Omental fat pad (tissue), 4 donors: ENCODE results near the gene RNASE4. TPM values are rescaled to one million over a fixed set of nuclear protein-coding genes. Genes with fewer than 3 reads are reported as not detected.
"Not testable (repeated sequence)": the region's sequence is repeated elsewhere in the genome, so short reads cannot be mapped to it uniquely, and the experiment has no call there.

Source experiments
- ATAC-seq: fragments of 150-250 bp; one replicate; pipeline ENCODE4 v1.9.1; 2016; ENCODE audit warnings: mild to moderate bottlenecking, moderate library complexity; ENCODE audit not compliant: low FRiP score
- DNase-seq: peaks from one replicate; pipeline ENCODE4 v3.0.0-alpha.2; 2019; ENCODE audit warnings: low spot score
- total RNA-seq, 4 donors: library from RNA; depleted of rRNA; stranded (reverse); fragments of >200 nt; gene quantifications; one replicate each; pipeline ENCODE4 v1.1.0, GENCODE V29; 2016
- TF ChIP-seq, protein P1 (sequence below), 3 donors: fragments of 450-650 bp; IDR thresholded peaks; one replicate each; pipeline ENCODE4 v1.5.1; 2016 to 2017; ENCODE audit warnings: antibody characterized with exemption in 3 of 3, mild to moderate bottlenecking in 3 of 3, moderate library complexity in 2 of 3

The RNASE4 gene
- total RNA-seq, 4 donors from 2014 or later, result 115 to 280 (median 181) TPM

GRCh38 chr14:20726531-20726930 is 42.2 kb downstream of the RNASE4 start:
- DNase-seq (no peak), ATAC-seq (no peak)
- TF ChIP-seq, protein P1, sequence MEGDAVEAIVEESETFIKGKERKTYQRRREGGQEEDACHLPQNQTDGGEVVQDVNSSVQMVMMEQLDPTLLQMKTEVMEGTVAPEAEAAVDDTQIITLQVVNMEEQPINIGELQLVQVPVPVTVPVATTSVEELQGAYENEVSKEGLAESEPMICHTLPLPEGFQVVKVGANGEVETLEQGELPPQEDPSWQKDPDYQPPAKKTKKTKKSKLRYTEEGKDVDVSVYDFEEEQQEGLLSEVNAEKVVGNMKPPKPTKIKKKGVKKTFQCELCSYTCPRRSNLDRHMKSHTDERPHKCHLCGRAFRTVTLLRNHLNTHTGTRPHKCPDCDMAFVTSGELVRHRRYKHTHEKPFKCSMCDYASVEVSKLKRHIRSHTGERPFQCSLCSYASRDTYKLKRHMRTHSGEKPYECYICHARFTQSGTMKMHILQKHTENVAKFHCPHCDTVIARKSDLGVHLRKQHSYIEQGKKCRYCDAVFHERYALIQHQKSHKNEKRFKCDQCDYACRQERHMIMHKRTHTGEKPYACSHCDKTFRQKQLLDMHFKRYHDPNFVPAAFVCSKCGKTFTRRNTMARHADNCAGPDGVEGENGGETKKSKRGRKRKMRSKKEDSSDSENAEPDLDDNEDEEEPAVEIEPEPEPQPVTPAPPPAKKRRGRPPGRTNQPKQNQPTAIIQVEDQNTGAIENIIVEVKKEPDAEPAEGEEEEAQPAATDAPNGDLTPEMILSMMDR (IDR thresholded peaks at IDR 0.05), result no peak

DNA sequence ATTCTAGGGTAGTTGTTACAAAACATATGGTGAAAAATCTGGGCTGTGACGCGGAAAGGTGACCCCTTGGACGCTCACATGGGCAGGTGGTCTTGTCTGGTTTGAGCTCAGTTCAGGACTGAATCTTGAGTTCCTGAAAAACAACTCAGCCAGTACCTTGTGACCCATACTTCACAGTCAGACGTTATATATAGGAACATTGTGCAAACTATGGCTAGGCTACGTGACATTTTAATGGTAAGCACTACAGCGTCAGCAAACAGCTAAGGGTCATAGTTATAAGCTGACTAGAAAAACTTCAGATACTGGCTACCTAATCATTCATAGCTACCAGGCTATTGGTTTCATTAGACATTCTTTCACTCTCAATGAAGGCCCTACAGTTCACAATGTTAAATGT is 46.5 kb downstream of the RNASE4 start:
- TF ChIP-seq, protein P1 (IDR thresholded peaks at IDR 0.05), result no peak
- ATAC-seq (no peak), DNase-seq (no peak)

DNA sequence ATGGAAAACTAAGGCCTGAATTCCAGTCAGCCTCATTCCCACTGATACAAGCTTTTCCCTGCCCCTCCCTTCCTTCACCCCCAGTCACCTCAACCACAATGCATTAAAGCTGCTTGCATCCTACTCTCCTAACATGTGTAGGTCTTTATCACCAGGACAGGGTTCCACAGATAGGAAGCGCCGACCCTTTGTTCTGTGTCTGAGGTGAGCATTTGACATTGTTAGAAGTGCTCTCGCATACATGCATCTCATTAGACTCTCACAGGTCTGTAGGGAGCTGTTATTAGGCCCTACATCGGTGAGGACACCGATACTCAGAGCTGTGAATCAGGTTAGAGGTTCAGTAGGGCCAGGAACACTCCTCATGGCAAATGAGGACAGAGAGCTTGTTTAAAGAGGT is 48.1 kb downstream of the RNASE4 start:
- DNase-seq, result no peak
- TF ChIP-seq, protein P1 (IDR thresholded peaks at IDR 0.05), result no peak
- ATAC-seq, result no peak

GRCh38 chr14:20732979-20733635 is 48.7 kb downstream of the RNASE4 start:
- ATAC-seq (no peak), DNase-seq (no peak)
- TF ChIP-seq, protein P1 (IDR thresholded peaks at IDR 0.05), result no peak

GRCh38 chr14:20733684-20734429 is 49.5 kb downstream of the RNASE4 start:
- ATAC-seq, result no peak
- no peak for DNase-seq
- TF ChIP-seq, protein P1 (IDR thresholded peaks at IDR 0.05), result no peak

DNA sequence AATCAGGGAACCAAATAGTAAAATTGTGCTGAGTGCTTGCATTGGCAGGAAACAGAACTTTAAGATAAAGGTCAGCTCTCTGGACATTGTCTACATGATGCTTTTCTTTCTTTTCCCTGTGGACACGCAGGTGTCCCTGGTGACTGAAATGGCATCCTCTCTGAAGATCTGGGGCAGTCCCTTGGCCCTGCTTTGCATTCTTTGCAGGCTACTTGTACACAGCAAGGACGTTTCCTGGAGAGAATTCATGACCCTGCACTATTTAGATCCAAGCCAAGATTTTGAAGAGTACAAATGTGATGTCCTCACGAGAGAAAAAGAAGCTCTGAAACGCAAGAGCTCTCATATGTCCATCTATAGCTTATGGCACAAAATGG is 50.1 kb downstream of the RNASE4 start:
- TF ChIP-seq, protein P1 (IDR thresholded peaks at IDR 0.05), result no peak
- ATAC-seq (no peak), DNase-seq (no peak)

DNA sequence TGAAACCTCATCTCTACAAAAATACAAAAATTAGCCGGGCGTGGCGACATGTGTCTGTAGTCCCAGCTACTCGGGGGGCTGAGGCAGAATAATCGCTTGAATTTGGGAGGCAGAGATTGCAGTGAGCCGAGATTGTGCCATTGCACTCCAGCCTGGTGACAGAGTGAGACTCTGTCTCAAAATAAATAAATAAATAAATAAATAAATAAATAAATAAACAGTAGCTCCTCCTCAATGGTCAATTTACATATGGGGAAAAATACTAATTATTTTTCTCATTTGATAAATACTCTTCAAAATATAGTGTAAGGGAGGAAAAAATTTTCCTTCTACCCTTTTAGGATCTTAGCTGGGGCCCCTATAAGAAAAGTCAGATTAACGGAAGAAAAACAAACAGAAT is 53.9 kb downstream of the RNASE4 start:
- not testable (repeated sequence) for ATAC-seq

More for the DNA sequence above, 53.9 kb downstream of the RNASE4 start:
- not testable (repeated sequence) for DNase-seq
